G401.6 (cell line): ENCODE results near the gene DCAF6.
"Not testable (repeated sequence)": the region's sequence is repeated elsewhere in the genome, so short reads cannot be mapped to it uniquely, and the experiment has no call there.

Experiments
- FAIRE-seq: peaks from 2 replicates; lab custom pipeline; 2012; peaks lifted over from hg19 to GRCh38; lab: Jason Lieb, UNC

The DCAF6 gene

GRCh38 chr1:167923324-167924056, 13.0 kb upstream of the DCAF6 start:
- FAIRE-seq: no peak

- FAIRE-seq: no peak
Measured at GRCh38 chr1:167924102-167924501, 12.4 kb upstream of the DCAF6 start.

GRCh38 chr1:167924543-167925231, 11.8 kb upstream of the DCAF6 start:
- FAIRE-seq: no peak

DNA sequence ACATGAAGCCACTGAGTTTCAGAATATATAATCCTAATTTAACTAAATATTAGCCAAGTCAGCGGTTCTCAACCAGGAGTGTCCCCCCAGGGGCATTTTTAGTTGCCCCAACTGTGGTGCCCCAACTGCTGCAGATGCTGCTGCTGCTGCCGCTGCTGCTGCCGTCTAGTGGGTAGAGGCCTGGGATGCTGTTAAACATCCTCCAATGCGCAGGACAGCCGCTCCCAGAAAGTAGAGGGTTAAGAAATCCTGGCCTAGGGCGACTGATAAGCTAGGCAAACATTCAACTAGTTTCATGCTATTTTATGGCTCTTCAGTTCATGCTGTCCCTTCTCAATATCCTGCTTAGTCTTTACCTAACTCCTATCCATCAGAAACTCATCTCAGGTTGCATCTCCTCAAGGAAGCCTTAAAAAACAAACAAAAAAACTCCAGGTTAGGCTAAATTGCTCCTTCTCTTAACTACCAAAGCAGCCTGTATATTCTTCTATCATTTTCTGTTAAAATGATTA, 9.9 kb upstream of the DCAF6 start:
- no peak for FAIRE-seq

DNA sequence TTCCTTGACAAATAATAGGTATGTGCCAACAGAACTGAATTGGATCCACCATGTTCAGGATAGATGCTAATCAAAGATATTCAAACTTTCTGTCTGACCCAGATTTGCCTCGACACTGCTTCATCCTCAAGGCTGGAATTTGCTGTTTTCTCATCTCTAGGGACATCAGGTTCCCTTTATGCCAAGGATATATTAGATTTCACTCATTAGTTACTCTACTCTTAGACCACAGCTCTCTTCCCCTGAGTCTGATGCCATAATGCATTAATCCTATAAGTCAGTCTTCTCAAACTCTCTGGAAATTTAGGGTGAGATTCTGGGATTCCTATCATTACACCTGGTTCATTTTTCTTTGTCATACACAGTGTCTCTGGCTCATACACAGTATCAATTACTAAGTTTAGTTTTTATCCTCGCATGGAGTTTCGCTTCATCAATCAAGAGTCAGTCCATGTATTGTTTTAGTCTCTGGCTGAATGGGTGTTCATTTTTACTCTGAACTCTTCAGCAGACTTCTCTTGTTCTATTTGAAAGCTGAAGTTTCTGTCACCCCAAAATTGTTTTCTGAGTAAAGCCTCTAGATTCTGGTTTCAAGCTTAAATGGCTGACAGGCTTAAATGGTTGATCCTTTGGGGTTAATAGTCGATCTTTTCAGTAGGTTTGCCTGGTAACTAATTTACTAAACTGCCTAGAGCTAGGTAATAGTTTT, 9.3 kb upstream of the DCAF6 start:
- FAIRE-seq: no peak

DNA sequence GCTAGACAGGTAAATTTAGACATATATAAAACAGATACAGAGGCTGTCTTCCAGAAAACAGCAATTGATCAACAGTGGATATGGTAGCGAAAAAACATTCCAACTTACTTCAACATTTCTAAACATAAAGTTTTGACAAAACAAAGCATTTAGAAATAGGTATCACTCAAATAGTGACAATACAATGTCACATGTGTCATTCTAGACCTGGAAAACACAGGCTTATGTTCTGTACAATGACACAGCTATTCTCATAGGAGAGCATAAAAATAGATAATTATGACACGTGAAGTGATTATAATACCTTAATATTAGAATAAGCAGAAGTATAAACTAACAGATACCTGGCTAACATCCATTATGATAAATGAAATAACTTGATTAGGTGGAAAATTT, 8.0 kb upstream of the DCAF6 start:
- no peak for FAIRE-seq

- not testable (repeated sequence) for FAIRE-seq
Measured at GRCh38 chr1:167928919-167929318, 7.6 kb upstream of the DCAF6 start.

DNA sequence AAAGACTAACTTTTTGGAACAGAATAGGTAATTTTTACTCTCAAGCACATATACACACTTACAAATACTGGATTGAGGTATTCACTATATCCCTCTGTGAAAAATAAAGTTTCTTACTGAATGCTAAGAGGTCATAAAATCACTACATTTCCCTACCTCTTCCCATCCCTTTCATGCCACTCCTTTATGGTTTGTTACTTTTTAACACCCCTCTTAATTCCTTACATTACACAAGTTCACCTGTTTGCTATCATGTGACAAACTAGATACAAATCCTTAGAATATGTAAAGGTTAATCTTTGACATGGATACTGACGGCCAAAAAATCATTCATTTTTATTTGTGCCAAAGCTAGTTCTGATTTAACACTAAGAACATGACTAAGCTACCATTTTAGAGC, 6.8 kb upstream of the DCAF6 start:
- FAIRE-seq: no peak

DNA sequence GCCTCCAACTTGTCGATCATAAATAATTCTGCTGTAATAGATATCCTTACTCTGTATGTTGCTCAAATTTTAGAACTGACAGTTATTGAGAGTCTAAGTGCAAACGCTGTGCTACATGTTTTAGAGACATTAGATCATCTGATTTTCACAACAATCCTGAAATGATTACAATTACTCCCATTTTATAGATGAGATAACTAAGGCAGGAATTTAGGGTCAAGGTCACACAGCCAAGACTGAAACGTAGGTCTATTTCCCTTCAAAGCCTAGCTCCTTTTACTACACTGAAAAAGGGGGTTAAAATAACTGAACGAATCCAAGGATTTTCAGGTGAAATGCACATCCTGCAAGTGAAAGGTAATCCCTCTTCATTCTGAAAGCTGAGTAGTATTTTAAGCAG, 2.7 kb upstream of the DCAF6 start:
- no peak for FAIRE-seq

DNA sequence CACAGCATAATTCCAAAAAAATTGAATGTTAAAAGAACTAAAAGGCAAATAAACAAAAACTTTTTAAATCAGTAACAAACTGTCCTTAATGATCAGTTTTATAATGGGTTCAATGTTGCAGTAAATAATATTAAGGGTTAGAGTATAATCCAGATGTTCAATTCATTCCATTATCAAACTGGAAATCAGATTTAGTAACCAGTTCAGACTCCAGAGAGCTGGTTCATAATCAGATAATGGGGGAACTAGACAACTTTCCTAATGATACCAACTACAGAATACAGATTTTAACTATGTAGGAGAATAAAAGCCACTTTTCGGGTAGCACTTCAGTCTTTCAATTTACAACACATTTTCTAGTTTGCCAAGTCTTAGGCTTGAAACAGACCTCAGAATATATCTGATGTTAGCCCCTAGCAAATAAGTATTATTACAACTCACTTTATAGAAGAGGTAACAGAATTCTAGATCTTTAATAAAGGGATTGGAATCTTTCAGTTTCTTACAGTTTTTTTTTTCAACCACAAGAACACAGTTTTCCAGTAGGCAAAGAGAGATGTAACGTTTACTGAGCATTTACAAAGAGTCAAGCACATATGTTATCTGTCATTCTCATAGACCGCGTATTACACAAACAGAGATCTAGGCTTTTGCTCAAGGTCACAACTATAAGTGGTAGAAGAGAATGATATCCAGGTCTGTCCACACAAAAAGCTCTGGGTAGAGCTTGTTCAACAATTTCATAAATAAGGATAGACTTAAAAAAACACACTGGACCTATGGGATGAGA, 1.9 kb upstream of the DCAF6 start:
- no peak for FAIRE-seq

DNA sequence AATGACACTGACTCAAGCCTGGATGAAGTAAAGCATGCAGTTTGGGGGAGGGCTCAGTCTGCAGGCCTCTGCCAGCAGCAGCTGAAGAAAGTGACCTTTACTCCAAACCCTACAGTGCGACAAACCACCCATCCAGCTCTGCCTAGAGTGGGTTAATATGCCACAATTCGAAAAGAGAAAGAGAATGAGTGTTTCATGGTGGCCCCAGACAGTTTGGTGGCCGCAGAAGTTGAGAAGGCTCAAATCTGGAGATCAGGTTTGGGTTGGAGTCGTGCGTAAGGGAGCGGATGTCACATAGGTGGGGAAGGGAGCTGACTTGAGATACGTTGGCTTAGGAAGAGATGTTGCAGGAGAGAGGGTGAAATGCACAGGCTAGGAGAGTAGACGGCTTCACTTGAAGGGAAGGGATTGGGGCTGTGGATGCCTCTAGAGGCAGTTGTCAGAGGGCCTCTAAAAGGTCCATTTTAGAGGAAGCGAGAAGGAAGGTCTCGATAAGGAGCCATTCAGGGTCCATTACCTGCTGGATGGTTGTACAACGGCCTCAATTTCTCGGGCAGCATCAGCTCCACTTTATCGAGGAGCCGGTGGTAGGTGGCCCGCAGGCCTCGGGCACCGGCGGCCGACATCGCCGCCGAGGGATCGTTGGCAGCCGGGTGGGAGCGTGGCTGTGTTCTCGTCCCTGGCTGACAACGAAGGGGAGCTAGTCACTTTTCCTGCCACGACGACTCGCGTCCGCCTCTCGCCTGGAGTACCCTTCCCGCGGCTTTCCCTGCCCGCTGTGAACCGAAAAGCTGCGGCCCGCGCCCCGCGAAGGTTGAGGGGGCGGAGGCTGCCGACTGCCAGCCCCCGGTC, 1.0 kb upstream of the DCAF6 start:
- no peak for FAIRE-seq

DNA sequence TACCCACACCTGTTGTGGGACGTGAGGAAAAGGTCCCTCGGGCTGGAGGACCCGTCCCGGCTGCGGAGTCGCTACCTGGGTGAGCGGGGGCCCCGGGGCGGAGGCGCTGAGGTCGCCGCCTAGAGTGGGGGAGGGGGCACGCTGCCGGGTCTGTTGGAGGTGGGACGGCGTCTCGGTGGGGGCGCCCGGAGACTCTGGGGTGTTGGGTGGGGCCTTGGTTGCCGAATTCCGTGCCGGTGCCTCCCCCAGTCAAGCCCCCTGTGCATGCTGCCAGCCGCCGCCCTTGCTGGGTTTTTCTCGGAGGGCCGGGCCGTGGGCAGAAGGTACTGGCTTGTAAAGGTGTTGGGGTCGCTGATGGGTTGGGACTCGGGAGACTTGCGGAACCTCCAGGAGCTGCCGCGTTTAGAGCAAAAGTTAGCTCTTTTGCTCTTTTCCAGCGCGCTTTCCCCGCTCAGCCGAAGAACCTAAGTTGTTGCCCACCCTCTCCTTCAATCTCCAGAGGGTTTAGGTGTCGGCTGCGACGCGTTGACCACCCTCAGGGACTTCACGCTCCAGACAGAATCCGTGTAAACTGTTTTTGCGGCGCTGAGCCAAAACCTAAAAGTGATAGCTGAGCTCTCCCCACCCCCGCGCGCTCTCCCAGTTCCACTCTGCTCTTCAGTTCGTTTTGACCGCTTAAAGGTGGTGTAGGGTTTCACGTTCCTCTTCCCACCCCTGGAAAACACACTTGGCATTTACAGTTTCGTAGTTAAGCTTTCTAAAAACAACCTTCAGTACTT, 636 bp downstream of the DCAF6 start, which contains the start of gene MPC2:
Gene MPC2, minus strand, starts transcription at position 143 of the 779 bp plus-strand sequence. CDS start 1,231 bp downstream, outside the sequence.
- peak; percentile 79 for FAIRE-seq

GRCh38 chr1:167937709-167938010, 1.2 kb downstream of the DCAF6 start:
- peak; percentile 17 for FAIRE-seq

- FAIRE-seq: peak; percentile 11
Measured at GRCh38 chr1:167938080-167938636, 1.7 kb downstream of the DCAF6 start.

DNA sequence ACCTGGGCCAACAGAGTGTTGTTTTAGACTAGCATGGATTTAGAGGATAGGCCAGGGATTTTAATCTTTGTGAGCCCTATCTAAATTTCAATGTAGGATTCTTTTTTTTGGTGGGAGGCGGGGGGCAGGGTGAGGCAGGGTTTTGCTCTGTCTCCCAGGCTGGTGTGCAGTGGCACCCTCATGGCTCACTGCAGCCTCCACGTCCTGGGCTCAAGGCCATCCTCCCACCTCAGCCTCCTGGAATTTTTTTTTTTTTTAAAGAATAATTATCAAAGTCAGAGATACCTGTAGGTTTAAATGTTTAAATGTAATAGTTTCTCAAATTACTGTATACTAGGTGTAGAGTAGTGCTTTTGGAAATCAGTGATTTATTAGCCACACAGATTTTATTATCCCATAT, 3.8 kb downstream of the DCAF6 start:
- no peak for FAIRE-seq

DNA sequence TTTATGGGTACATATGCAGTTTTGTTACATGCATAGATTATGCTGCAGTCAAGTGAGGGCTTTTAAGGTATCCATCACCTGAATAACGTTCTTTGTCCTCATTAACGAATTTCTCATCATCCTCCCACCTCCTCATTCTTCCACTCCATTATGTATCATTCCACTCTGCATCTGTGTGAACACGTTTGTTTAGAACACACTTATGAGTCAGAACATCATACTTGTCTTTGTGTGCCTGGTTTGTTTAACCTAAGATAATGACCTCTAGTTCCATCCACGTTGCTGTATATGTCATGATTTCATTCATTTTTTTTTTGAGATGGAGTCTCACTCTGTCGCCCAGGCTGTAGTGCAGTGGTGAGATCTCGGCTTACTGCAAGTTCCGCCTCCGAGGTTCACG, 7.1 kb downstream of the DCAF6 start:
- FAIRE-seq: no peak

GRCh38 chr1:167947733-167948132, 11.2 kb downstream of the DCAF6 start:
- FAIRE-seq: no peak

DNA sequence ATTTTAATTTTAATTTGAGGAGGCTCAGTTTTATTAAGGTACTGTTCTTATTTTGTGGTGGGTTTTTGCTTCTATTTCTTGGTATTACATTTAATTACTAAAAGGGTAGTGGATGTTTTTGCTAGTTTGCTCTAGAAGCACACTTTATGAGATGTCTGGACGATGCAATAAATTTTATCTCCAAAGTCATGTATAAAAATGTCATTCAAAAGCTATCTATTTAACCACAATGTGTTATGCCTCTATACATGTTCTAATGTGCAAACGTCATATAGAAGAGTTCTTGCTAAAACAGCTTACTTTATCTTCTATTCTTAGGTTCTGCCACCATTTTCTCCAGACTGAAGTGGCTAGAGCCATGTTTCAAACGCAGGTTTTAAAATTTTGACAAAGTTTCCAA, 13.3 kb downstream of the DCAF6 start:
- FAIRE-seq: no peak

DNA sequence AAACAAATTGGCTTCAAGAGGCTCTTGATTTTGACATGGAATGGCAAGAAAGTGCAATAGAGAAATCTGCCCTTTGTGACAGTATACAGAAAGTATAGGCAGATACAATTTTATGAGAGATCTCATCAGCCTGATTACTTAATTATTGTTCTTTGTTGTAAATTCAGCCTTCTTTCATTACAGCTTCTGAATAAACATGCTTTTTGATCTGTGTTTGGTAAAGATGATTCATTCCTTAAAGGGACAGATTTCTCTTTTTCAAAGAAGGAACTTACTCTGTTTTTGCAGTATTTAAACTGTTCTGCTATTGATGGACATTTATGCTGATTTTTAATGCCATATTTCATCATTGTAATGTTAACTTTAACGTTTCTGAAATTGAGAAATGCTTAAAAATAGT, 14.1 kb downstream of the DCAF6 start:
- no peak for FAIRE-seq

GRCh38 chr1:167955915-167956314, 19.4 kb downstream of the DCAF6 start:
- FAIRE-seq: no peak
